Keratinocyte (primary cell): ENCODE data around the gene NXPH4. TPM values are rescaled to one million over a fixed set of nuclear protein-coding genes. Genes with fewer than 3 reads are reported as not detected.

Experiments used
- DNase-seq: peaks from one replicate; pipeline ENCODE4 v3.0.0-alpha.2; 2011; ENCODE audit warnings: low read depth, missing footprints, low spot score
- FAIRE-seq: peaks from 2 replicates; lab custom pipeline; 2011; peaks lifted over from hg19 to GRCh38; lab: Jason Lieb, UNC
- H2AFZ ChIP-seq: 2 replicates; pipeline ENCODE4 v1.6.0; 2012; ENCODE audit warnings: low read length, control low read depth, inconsistent platforms; ENCODE audit not compliant: control insufficient read depth
- H3K27ac ChIP-seq: 2 replicates; pipeline ENCODE4 v1.5.1; 2011; ENCODE audit warnings: low read length; ENCODE audit not compliant: control insufficient read depth, insufficient read depth
- H3K27me3 ChIP-seq: 3 replicates; pipeline ENCODE4 v1.6.0; 2011; ENCODE audit warnings: low read length; ENCODE audit not compliant: control insufficient read depth, insufficient read depth; ENCODE audit errors: extremely low read depth
- H3K36me3 ChIP-seq, 2 experiments: 2 replicates in 1 of 2; 3 replicates in 1 of 2; pipeline ENCODE4 v1.5.1; 2011; ENCODE audit warnings: low read length in 2 of 2, mild to moderate bottlenecking in 1 of 2; ENCODE audit not compliant: control insufficient read depth in 2 of 2, insufficient read depth in 2 of 2; ENCODE audit errors: extremely low read depth in 1 of 2
- H3K4me1 ChIP-seq: 3 replicates; pipeline ENCODE4 v1.5.1; 2011; ENCODE audit warnings: low read length; ENCODE audit not compliant: control insufficient read depth, insufficient read depth; ENCODE audit errors: extremely low read depth
- H3K4me2 ChIP-seq: 3 replicates; pipeline ENCODE4 v1.6.0; 2011; ENCODE audit warnings: low read depth, low read length; ENCODE audit not compliant: control insufficient read depth, insufficient read depth; ENCODE audit errors: extremely low read depth
- H3K4me3 ChIP-seq, 3 experiments: fragments of 200-600 bp in 1 of 3; sonication (generic) in 1 of 3; 2 replicates in 2 of 3; 3 replicates in 1 of 3; pipeline ENCODE4 v1.5.1; 2011 to 2016; ENCODE audit warnings: low read length in 3 of 3, mild to moderate bottlenecking in 3 of 3, control low read depth in 2 of 3, inconsistent platforms in 1 of 3, low read depth in 1 of 3, mixed read lengths in 1 of 3, mixed run types in 1 of 3, moderate library complexity in 1 of 3; ENCODE audit not compliant: control insufficient read depth in 2 of 3, insufficient read depth in 2 of 3; ENCODE audit errors: extremely low read depth in 1 of 3
- H3K79me2 ChIP-seq: 2 replicates; pipeline ENCODE4 v1.6.0; 2012; ENCODE audit warnings: low read length; ENCODE audit not compliant: control insufficient read depth, insufficient read depth
- H3K9ac ChIP-seq: 3 replicates; pipeline ENCODE4 v1.6.0; 2011; ENCODE audit warnings: low read length; ENCODE audit not compliant: control insufficient read depth, insufficient read depth; ENCODE audit errors: extremely low read depth
- H3K9me1 ChIP-seq: 3 replicates; pipeline ENCODE4 v1.6.0; 2011; ENCODE audit warnings: low read length; ENCODE audit not compliant: control insufficient read depth, insufficient read depth; ENCODE audit errors: extremely low read depth
- H3K9me3 ChIP-seq: 2 replicates; pipeline ENCODE4 v1.5.1; 2012; ENCODE audit warnings: low read depth, low read length; ENCODE audit not compliant: control insufficient read depth
- H4K20me1 ChIP-seq: 3 replicates; pipeline ENCODE4 v1.6.0; 2011; ENCODE audit warnings: low read length; ENCODE audit not compliant: control insufficient read depth, insufficient read depth; ENCODE audit errors: extremely low read depth
- EZH2 ChIP-seq: IDR thresholded peaks from one replicate; pipeline ENCODE4 v1.6.1; 2012; ENCODE audit warnings: inconsistent platforms, mild to moderate bottlenecking, low read length, moderate library complexity
- dilution Hi-C: fragments of 300-500 bp; cut with MboI; formaldehyde crosslinking; loops from one replicate; pipeline ENCODE4 v1.7.0; 2020; ENCODE audit warnings: low sequenced_read_pairs; ENCODE audit not compliant: extremely low pct_ligation_motif_present
- polyA plus RNA-seq, 5 experiments: library from polyadenylated mRNA; depleted of rRNA in 3 of 5; stranded (reverse) in 3 of 5; stranded (forward) in 1 of 5; unstranded in 1 of 5; fragments of >200 nt; gene quantifications; 1 replicate in 1 of 5; 2 replicates in 3 of 5; 3 replicates in 1 of 5; pipeline versions ENCODE4 v1.2.1 to v1.2.3, GENCODE V29; 2011 to 2012; ENCODE audit warnings: missing spikeins in 2 of 5, low read depth in 1 of 5, low replicate concordance in 1 of 5
- TF ChIP-seq, protein P1 (sequence below), 3 experiments: IDR thresholded peaks in 1 of 3; conservative IDR thresholded peaks in 1 of 3; optimal IDR thresholded peaks in 1 of 3; 2 replicates in 2 of 3; 3 replicates in 1 of 3; pipeline versions ENCODE3 to v1.5.1; 2011; ENCODE audit warnings: low read length in 3 of 3, mild to moderate bottlenecking in 3 of 3, moderate library complexity in 2 of 3, control low read depth in 1 of 3, inconsistent platforms in 1 of 3; ENCODE audit not compliant: insufficient read depth in 2 of 3; ENCODE audit errors: extremely low read depth in 1 of 3

The NXPH4 gene
- polyA plus RNA-seq, 1 donor (not counting 4 experiments of a cell fraction or from before 2014, with no cell fraction given), result 0.97 TPM

DNA sequence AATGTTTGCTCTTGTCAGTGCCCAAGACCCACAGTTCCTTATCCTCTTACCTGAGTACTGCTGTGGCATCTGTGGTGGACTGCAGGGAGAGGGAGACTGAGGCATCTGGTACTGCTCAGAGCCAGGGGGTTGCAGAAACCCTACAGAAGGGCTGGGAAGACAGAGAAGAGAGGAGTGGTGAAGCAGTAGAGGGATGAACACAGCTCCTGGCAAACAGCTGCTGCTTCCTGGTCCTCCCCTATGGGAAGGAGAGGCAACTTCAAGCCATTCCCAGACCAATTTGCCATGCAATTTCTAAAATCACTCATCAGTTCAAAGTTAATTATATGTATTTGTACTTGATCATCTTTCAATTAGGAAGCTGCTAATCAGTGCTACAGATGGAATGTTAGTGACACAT lies 50.1 kb downstream of the NXPH4 start:
- H3K36me3 ChIP-seq, result peaks cover 23 to 25% of the 10 kb centered on the region in 2 experiments
- FAIRE-seq (no peak), DNase-seq (no peak)
- H3K9me1 ChIP-seq, result no peaks in the 10 kb centered on the region
- no peak overlapping the region for H3K9ac ChIP-seq
- TF ChIP-seq EZH2, result no peak
- TF ChIP-seq, protein P1, sequence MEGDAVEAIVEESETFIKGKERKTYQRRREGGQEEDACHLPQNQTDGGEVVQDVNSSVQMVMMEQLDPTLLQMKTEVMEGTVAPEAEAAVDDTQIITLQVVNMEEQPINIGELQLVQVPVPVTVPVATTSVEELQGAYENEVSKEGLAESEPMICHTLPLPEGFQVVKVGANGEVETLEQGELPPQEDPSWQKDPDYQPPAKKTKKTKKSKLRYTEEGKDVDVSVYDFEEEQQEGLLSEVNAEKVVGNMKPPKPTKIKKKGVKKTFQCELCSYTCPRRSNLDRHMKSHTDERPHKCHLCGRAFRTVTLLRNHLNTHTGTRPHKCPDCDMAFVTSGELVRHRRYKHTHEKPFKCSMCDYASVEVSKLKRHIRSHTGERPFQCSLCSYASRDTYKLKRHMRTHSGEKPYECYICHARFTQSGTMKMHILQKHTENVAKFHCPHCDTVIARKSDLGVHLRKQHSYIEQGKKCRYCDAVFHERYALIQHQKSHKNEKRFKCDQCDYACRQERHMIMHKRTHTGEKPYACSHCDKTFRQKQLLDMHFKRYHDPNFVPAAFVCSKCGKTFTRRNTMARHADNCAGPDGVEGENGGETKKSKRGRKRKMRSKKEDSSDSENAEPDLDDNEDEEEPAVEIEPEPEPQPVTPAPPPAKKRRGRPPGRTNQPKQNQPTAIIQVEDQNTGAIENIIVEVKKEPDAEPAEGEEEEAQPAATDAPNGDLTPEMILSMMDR (optimal IDR thresholded peaks at IDR 0.05 in 1 of 3, IDR thresholded peaks at IDR 0.05 in 1 of 3, conservative IDR thresholded peaks at IDR 0.05 in 1 of 3; ENCODE audit: extremely low read depth in 1 of 3, insufficient read depth in 2 of 3, low read length in 3 of 3), result no peak
- H4K20me1 ChIP-seq, result no peaks in the 10 kb centered on the region
- H2AFZ ChIP-seq, result no peak overlapping the region
- H3K4me2 ChIP-seq, result no peak overlapping the region
- dilution Hi-C loops, result no loop called here
- H3K27ac ChIP-seq, result no peak overlapping the region
- H3K27me3 ChIP-seq, result no peaks in the 10 kb centered on the region
- no peaks in the 10 kb centered on the region for H3K79me2 ChIP-seq
- H3K4me3 ChIP-seq, result no peak overlapping the region
- H3K9me3 ChIP-seq, result no peaks in the 10 kb centered on the region
- H3K4me1 ChIP-seq, result no peaks in the 10 kb centered on the region

DNA sequence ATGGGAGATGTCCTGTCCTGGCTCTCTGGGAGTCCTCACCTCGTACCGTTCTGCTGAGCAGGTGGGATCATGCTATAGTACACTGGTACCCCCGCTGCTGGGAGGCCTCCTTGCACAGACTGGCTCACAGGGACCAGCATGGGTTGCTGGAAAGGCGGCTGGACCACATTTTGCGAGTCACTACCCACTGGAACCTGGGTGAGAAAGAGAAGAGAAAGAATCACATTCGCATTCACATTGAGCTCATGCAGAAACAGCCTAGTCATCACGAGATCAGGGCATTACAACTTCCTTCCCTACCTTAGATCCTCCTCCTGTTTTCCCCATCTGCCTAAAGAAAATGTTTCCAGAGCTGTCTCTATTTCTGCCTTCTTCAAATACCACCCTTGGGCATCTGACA lies 51.7 kb downstream of the NXPH4 start:
- H2AFZ ChIP-seq, result no peak overlapping the region

More for the DNA sequence above, 51.7 kb downstream of the NXPH4 start:
- Histone ChIP-seq H3K4me1 (no peaks in the 10 kb centered on the region), H4K20me1 (no peaks in the 10 kb centered on the region), H3K9ac (no peak overlapping the region), H3K36me3 (peaks cover 21 to 25% of the 10 kb centered on the region in 2 experiments), H3K27me3 (no peaks in the 10 kb centered on the region), H3K4me2 (no peak overlapping the region), H3K79me2 (no peaks in the 10 kb centered on the region), H3K4me3 (no peak overlapping the region), H3K27ac (no peak overlapping the region), H3K9me3 (no peaks in the 10 kb centered on the region), H3K9me1 (no peaks in the 10 kb centered on the region)
- dilution Hi-C loops, result no loop called here
- FAIRE-seq, result no peak
- DNase-seq, result no peak
- TF ChIP-seq, protein P1 (optimal IDR thresholded peaks at IDR 0.05 in 1 of 3, IDR thresholded peaks at IDR 0.05 in 1 of 3, conservative IDR thresholded peaks at IDR 0.05 in 1 of 3; ENCODE audit: extremely low read depth in 1 of 3, insufficient read depth in 2 of 3, low read length in 3 of 3), result no peak
- TF ChIP-seq EZH2, result no peak
